ENCODE results near the gene RPP25L.

GRCh38 chr9:34579808-34580163 is 32.1 kb downstream of the RPP25L start:
- TF ChIP-seq BHLHE40 (IDR thresholded peaks at IDR 0.05; ENCODE audit: borderline replicate concordance) (no peak), FOXA1 (IDR thresholded peaks at IDR 0.05) (no peak), ZNF384 (IDR thresholded peaks at IDR 0.05) (no peak)
